Activated T-helper 1 cell treated with Interleukin-2 at 50 U/mL for 16 hours (primary cell): ENCODE measurements around the gene GRK1.

ENCODE experiments used
- DNase-seq: peaks from one replicate; pipeline ENCODE4 v3.0.0-alpha.2; 2020; ENCODE audit warnings: low read depth

Gene GRK1

DNA sequence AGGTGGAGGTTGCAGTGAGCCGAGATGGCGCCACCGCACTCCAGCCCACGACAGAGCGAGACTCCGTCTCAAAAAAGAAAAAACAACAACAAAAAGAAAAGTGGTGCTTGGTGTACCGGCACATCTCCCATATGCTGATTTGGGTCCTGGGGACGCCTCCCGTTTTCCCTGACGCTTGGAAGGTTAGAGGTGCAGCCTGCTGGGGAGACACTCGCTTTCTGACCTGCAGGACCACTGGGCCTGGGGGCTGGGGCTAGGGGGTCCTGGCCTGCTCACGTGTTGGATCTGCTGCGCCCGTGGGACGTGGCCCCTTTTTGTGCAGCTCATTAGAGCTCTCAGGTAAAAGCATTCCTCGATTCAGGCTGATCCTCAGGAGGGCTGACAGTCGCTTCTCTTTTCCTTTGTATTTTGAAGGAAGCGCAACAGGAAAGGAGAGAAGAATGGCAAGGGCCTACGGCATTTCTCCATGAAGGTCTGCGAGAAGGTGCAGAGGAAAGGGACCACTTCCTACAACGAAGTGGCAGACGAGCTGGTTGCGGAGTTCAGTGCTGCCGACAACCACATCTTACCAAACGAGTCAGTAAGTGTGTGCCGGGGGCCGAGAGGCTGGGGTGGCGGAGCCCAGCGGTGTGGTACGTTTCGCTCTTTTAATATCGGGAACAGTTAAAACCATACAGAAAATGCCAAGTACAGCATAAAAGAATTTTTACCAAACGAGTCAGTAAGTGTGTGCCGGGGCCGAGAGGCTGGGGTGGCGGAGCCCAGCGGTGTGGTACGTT, 34.1 kb upstream of the GRK1 start:
- no peak for DNase-seq

DNA sequence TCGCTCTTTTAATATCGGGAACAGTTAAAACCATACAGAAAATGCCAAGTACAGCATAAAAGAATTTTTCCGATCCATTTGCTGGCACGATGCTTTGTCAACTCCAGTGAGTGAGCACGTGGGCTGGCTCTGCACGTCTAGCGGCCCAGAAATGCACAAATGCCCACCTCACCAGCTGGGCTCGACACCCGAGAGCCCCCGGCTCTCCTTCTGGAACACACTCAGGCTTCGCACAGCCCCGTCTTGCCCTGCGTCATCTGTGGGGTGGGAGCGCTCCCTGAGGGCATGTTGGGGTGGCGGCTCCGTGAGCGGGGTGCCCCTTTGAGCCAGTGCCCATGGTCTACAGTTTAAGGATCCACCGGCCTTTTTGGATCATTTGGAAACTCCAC, 33.5 kb upstream of the GRK1 start:
- DNase-seq = no peak

DNA sequence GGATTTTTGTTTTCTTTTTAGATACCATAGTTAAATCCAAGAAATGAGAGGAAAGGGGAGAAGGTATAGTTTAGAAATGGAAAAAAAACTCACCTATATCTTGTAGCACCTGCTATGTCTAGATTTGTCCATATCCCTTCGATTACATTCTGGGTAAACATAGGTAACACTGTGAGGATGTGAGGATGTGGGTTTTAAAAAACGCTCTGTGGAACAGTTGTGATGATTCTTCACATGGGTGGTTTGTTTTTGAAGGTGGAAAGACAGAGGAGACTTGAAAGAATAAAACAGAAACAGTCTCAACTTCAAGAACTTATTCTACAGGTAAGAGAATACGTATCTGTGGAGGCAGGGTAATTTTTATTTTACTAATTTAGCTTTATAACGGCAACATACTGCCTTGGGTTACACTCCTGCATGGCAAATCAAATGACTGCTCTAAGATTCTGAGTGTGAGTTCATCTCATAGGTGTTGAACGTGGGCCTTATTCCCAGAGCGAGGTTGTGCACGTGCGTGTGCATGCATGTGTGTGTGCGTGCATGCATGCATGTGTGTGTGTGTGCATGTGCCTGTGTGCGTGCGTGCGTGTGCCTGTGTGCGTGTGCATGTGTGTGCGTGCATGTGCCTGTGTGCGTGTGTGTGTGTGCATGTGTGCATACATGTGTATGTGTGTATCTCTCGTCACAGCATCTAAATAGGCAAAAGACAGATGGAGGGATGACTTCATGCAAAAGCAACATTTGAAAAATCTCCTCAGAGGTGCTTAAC, 32.6 kb upstream of the GRK1 start:
- no peak for DNase-seq

DNA sequence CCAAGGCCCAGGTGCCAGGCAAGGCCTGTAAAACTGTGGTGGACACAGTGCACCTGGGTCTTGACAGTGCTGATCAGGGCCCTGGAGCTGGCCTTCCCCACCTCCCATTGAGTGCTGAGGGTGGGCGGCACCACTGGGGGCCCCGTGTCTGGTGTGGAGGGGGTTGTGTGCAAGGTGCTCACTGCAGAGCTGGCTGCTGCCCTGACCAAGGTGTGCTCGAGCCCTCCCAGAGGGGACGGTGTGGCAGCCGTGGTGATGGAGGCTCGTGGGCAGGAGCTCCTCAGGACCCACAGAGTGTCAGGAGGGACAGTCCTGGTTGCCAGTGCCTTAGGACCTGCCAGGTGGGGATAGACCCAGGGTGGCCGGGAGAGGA, 32.0 kb upstream of the GRK1 start:
- DNase-seq = no peak

DNA sequence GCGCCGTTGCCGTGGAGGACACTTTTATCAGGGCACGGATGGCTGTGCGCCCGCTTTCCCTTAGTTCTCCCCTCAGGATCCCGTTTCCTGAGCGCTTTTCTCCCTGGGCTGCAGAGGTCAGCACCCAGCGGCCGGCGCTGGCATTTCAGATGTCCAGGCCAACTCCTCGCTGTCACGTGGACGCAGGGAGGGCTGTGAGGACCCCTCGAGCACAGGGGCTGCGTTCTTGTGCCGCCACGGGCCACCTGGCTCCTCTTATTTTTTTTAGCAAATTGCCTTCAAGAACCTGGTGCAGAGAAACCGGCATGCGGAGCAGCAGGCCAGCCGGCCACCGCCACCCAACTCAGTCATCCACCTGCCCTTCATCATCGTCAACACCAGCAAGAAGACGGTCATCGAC, 31.3 kb upstream of the GRK1 start:
- no peak for DNase-seq

DNA sequence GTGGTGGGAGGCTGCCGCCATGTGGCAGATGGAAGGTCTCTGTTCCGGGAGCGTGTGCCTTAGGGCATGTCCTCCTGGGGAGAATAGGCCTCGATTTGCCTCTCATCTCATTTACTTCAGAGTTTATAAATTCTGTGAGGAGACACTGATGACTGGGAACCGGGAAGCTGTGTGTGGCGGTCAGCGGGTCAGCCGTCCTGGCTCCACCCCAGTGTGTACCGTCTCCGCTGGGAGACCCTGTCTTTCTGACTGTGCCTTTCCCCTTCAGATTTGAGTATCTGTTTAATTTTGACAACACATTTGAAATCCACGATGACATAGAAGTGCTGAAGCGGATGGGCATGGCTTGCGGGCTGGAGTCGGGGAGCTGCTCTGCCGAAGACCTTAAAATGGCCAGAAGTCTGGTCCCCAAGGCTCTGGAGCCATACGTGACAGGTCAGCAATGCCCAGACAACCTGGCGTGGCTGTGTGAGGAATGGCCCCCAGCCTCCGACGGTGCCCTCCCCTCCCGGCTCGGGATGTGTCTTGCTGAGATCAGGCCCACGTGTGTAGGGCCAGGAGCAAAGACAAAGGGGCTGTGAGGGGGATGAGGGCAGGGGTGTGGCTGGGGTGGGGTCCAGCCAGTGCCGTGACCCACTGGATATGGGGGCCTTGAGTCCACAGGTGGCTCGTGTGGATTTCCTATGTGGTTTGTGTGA, 30.6 kb upstream of the GRK1 start:
- DNase-seq = no peak

DNA sequence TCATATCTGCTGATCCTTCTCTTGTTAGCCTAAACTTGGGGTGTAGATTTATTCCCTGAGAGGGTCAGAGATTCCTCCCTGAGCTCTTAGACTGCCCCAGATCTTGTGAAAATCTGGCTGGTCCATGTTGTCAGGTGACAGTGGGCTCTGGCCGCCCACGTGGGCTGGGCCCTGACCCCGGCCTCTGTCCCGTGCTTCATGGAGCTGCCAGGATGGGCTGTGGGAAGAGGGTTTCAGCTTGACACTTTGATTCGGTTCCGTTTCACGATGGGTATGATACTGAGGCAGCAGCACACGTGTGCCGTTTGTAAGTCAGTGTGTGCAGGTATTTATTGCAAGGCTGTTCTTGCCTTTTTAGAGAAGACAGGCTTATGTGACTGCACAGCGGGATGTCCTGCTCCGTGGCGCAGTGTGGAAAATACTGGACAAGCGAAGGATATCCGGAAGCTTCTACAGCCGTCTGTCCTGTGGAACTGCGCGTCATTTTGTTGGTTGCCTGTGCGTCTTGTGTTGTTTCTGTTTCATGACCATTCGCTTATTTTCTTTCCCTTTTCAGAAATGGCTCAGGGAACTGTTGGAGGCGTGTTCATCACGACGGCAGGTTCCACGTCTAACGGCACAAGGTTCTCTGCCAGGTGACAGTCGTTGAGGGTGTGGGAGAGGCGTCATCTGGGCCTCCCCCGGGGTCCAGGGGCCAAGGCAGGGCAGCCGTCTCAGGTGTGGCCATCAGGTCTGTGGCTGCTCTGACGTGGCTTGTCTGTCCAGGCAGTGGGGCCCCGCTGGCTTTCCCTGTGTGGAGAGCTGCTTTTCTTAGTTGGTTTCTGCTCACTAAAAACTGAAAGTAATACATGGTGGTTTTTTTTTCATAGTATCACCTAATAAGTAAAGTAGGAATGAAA, 29.5 kb upstream of the GRK1 start:
- DNase-seq = no peak

DNA sequence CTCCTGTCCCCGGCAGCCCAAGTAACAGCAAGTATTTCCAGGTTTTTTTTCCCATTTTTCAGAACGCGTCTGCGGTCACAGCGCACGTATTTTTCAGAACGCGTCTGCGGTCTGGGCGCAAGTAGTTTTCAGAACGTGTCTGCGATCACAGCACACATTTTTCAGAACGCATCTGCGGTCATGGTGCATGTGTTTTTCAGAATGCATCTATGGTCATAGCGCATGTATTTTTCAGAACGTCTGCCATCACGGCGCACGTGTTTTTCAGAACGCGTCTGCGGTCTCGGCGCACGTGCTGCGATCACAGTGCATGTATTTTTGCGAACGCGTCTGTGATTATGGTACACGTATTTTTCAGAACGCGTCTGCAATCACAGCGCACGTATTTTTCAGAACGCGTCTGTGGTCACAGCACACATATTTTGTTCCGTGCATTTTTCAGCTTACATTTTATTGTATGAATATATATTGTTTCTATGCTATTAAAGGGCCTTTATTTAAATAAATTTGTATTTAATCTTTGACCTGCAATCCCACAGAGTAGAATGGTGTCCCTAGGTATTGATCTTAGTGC, 28.8 kb upstream of the GRK1 start:
- no peak for DNase-seq

DNA sequence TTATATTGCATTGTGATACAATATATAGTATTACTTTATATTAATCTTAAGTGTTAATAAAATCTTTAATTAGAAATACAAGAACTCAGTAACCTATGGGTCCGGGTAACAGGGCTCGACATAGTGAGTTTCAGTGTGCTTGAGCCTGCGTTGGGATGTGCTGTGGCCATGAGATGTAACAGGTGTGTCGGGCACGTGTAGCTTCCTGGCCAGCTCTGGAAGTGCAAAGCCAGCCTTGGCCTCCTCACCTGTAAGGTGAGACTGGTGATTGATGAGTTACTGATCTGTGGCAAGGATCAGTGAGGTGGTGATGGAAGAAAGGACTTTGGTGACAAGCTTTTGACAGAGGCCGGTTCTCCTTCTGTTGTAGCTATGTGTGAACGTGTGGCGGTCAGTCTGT, 28.2 kb upstream of the GRK1 start:
- no peak for DNase-seq

DNA sequence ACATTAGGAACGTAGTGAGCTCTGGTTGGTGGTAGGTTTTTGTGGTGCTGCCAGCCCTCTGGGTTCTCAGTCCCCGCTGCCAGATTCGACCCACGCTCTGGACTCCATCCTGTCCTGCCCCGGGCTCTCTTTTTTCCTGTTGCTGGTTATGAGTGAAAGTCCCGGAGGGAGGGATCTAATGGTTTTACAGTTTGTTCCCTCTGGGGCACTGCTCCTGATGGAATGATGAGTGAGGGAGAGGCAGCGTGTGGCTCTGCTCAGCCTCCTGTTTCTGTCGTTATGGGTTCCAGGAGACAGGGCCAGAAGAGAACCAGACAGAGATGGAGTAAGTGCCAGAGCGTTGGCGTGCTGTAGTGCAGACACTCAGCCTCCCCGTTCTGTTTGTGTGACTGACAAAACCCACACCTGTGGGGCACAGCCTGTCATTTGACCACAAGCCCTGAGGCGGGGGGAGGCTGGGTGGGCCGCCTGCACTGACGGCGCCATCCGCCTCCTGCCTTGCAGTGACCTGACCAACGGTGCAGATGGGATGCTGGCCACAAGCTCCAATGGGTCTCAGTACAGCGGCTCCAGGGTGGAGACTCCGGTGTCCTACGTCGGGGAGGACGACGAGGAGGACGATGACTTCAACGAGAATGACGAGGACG, 27.3 kb upstream of the GRK1 start:
- DNase-seq = no peak

DNA sequence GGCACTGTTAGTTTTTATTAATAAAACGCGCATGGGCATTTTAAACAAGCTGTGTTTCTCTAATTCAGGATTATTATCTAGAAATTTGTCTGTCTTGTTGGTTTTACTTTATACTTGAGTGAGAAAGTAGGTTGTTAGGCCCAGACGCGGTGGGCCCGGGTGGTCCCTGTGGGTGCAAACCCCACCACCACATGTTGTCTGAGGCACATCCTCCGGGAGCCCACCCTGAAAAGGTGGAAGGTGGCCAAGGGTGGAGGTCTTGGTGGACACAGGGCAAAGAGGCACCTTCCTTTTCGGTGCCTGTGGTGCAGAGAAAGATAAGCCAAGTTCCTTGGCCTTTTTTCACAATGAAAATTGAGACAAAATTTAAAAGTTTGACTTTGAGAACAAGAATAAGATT, 25.6 kb upstream of the GRK1 start:
- DNase-seq = no peak

DNA sequence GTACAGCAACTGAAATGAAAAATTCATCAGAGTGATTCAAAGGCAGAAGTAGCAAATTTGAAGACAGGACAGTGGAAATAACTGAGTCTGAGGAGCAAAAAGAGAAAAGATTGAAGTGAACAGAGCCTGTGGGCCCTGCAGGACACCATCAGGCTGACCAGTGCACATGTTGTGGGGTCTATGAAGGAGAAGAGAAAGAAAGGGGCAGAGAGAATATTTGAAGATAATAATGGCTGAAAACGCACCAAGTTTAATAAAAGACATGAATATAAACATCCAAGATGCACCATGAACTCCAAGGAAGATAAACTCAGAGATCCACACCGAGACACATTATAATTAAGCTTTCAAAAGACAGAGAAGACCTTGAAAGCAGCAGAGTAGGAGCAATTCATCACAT, 24.5 kb upstream of the GRK1 start:
- DNase-seq = no peak

DNA sequence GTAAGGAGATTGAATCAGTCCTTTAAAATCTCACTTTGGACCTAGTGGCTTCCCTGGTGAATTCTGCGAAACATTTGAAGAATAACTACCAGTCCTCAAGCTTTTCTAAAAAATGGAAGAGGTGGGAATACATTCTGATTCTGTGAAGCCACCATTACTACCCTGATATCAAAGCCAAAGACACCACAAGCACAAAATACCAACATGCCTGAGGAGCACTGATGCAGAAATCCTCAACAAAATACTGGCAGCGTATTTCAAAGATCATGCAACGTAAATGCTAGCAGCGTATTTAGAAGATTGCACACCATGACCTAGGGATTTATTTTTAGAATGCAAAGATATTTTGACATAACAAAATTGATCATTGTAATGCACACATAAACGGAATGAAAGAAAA, 23.4 kb upstream of the GRK1 start:
- DNase-seq = no peak

DNA sequence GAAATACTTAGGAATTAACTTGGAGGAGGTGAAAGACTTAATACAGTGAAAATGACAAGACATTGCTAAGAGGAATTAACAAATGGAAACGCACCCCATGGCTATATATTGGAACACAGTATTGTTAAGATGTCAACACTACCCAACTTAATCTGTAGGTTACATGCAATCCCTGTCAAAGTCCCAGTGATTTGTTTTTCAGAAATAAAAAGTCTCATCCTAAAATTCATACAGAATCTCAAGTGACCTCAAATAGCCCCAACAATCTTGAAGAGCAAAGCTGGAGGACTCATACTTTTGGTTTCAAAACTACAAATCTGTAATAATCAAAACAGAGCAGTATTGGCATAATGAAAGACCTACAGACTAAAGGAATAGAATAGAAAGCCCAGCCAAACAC, 22.2 kb upstream of the GRK1 start:
- no peak for DNase-seq

DNA sequence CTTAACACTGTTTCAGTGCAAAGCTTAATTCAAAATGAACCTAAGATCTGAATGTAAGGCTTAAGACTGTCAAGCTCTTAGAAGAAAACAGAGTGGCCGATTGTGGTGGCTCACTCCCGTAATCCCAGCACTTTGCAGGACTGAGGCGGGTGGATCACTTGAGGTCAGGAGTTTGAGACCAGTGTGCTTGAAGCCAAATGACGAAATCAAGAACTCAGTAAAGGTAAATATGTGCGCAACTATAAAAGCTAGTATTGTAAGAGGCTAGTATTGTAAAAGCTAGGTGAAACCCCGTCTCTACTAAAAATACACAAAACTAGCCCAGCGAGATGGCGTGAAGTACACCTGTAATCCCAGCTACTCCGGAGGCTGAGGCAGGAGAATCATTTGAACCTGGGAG, 21.7 kb upstream of the GRK1 start:
- DNase-seq = no peak

DNA sequence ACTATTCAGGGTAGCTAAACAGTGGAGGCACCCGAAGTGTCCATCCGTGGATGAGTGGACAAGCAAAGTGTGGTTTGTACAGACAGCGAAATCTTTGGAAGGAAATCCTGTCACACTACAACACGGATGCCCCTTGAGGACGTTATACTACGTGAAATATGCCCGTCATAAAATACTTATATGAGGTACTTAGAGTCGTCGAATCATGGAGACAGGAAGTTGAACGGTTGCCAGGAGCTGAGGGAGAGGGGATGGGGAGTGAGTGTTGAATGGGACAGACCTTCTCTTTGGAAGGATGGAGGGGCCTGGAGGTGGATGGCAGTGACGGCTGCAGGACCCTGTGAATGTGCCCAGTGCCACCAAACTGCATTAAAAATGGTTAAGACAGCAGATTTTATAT, 20.6 kb upstream of the GRK1 start:
- DNase-seq = no peak

DNA sequence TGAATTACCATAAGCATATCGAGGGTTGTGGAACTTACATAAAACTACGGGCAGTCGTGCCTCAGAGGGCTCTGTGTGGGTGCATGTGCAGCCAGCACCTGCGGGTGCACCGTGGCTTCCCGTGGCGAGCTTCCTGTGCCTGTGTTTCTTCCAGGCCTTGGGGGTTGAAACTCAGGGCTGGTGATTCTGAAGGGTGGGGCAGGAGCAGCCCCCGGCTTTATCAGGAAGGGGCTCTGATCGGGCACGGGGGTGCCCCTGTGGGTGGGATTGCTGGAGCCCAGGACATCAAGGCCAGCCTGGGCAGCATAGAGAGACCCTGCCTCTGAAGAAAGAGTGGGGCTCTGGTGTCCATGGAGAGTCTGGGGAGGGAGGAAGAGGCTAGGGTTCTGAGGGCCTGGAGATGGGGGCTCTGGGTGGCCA, 20.1 kb upstream of the GRK1 start:
- DNase-seq = no peak

DNA sequence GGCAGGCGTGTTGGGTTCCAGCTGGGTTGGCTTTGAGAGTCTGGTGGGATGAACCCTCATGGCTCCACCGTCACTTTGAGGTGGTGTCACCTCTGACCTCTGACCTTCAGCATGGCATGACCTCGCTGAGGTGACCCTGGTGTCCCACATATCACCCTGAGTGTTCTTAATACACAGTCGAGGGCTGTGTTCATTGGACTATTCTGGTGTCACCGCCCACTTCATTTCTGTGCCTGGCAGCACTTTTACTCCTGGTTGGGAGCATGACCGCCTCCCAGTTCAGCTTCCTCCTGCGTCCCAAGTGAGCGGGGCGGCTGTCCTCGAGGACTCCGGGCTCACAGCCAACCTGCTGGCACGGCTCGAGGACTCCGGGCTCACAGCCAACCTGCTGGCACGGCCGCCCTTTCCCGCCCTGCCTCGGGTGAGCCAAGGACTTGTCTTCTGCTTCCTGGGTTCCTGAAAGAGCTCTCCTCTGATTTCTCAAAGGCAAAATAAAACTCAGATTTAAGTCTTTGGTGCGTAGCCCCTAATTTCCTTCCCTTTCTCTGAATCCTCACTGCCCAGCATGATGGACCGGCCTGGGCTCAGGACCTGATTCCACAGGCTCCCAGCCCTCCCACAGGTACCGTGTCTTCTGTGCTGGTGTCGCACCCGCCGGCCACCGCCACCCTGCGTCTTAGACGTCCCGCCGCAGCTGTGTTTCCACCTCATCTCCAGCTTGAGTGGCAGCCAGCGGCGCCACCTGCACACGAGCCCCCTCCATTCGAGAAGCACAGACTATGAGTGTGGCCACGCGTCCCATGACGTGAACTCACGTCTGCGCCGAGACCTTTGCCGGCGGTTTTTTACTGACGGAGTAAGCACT, 19.4 kb upstream of the GRK1 start:
- no peak for DNase-seq

DNA sequence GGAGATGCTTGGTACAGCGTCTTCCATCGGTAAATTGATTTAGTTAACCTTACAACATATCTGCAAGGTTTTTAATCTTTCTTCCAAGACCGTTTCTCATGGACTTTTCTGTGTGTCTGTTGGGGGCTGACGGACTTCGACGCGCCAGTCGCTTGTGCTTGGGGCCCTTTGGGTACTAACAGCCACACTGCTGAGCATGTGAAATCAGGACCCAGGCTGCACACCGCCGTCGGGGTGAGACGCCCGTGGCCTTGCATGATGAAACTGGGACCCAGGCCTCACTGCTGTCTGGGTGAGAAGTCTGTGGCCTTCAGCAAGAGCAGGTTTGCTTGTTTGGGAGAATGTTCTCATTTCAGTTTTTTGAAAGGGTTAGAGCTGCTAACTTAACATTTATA, 18.8 kb upstream of the GRK1 start:
- no peak for DNase-seq

DNA sequence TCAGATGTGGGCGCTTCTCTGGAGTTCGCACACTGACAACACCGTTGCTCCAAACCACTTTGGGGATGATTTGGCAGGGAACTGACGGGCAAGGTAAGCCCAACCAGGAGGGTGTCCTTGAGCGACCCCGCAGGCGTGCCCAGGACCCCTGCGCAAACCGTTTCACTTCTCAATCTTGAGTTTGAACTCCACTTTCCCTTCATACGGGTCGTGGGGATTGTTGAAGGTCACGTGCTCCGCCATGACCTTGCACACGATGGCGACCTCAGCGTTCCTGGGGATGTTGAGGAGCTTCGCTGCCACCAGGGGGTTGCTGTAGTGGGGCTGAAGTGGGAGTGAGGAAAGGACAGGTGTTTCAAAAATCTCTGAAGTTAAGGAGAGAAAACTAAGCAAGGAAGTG, 17.8 kb upstream of the GRK1 start:
- no peak for DNase-seq
